Mucosa of descending colon (tissue), 3 donors: ENCODE measurements around the gene NAP1L1. TPM values are rescaled to one million over a fixed set of nuclear protein-coding genes. Genes with fewer than 3 reads are reported as not detected.

Experiments used
- ATAC-seq: fragments of 200-7000 bp; cut with Tn5 transposase; one replicate; pipeline ENCODE4 v1.9.1; 2020; ENCODE audit warnings: mild to moderate bottlenecking, moderate library complexity
- DNase-seq, 3 donors: peaks; one replicate each; pipeline ENCODE4 v3.0.0-alpha.2; 2020
- H3K36me3 ChIP-seq: fragments of 200-600 bp; one replicate; pipeline ENCODE4 v1.8.0; 2021; ENCODE audit warnings: low read depth, mild to moderate bottlenecking
- H3K4me1 ChIP-seq: fragments of 200-600 bp; one replicate; pipeline ENCODE4 v1.8.0; 2021; ENCODE audit warnings: low read depth, mild to moderate bottlenecking
- H3K4me3 ChIP-seq: fragments of 200-600 bp; one replicate; pipeline ENCODE4 v1.8.0; 2021; ENCODE audit warnings: mild to moderate bottlenecking
- H3K9me3 ChIP-seq: fragments of 200-600 bp; one replicate; pipeline ENCODE4 v1.8.0; 2021; ENCODE audit warnings: mild to moderate bottlenecking
- intact Hi-C, 2 donors: fragments of 100-400 bp; cut with DNase I in 1 of 2; cut with micrococcal nuclease in 1 of 2; formaldehyde crosslinking; loops; one replicate each; pipeline versions ENCODE4 v1.11.0 to v1.11.1; 2022; cut with DNase I, micrococcal nuclease
- total RNA-seq, 3 donors: library from RNA; stranded (reverse); fragmentation: NEBNext Ultra II Directional in 2 of 3; extraction: Animal tissue kit (Norgen Biotek cat#: 25700) in 2 of 3; gene quantifications; one replicate each; pipeline versions ENCODE4 v1.2.1 to v1.2.4, GENCODE V29; 2021 to 2023
- TF ChIP-seq, protein P1 (sequence below): fragments of 200-600 bp; IDR thresholded peaks from one replicate; pipeline ENCODE4 v1.8.0; 2022; ENCODE audit warnings: antibody characterized with exemption, mild to moderate bottlenecking
- donor health status: DM: no; HTN: no; CAD: no; lungs with moderate emphysema.
- donor health status: DM: no; HTN: no; CAD: no.
- donor health status: DM: no; HTN: yes; CAD: no.

NAP1L1 gene
- total RNA-seq, 3 donors from 2014 or later = 81.4 to 310 (median 142) TPM

- intact Hi-C loops = no loop called here
- no peaks in the 10 kb centered on the region for H3K9me3 ChIP-seq
- H3K4me3 ChIP-seq = no peak overlapping the region
- no peaks in the 10 kb centered on the region for H3K4me1 ChIP-seq
- TF ChIP-seq, protein P1, sequence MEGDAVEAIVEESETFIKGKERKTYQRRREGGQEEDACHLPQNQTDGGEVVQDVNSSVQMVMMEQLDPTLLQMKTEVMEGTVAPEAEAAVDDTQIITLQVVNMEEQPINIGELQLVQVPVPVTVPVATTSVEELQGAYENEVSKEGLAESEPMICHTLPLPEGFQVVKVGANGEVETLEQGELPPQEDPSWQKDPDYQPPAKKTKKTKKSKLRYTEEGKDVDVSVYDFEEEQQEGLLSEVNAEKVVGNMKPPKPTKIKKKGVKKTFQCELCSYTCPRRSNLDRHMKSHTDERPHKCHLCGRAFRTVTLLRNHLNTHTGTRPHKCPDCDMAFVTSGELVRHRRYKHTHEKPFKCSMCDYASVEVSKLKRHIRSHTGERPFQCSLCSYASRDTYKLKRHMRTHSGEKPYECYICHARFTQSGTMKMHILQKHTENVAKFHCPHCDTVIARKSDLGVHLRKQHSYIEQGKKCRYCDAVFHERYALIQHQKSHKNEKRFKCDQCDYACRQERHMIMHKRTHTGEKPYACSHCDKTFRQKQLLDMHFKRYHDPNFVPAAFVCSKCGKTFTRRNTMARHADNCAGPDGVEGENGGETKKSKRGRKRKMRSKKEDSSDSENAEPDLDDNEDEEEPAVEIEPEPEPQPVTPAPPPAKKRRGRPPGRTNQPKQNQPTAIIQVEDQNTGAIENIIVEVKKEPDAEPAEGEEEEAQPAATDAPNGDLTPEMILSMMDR = no peak
- ATAC-seq (peak; percentile 61), DNase-seq (no peak)
- H3K36me3 ChIP-seq = no peaks in the 10 kb centered on the region
These were observed 37.4 kb downstream of the NAP1L1 start for GRCh38 chr12:76047060-76047459.

DNA sequence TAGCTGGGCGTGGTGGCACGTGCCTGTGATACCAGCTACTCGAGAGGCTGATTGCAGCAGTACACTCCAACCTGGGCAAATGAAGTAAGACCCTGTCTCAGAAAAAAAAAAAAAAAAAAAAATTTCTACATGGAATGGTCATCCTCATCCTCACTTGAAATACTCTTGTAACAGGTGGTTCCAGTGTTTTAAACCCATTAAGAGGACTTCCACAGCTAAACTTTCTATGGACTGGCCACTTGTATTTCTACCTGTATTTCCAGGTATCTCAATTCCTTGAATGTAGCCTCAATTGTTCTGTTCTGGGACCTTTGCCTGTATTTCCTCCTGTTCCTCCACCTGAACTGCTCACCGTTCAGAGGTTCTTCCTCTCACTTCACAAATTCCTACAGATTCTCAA, 41.1 kb downstream of the NAP1L1 start:
- no peak overlapping the region for H3K4me3 ChIP-seq
- no peaks in the 10 kb centered on the region for H3K9me3 ChIP-seq
- no peak for DNase-seq
- TF ChIP-seq, protein P1 = no peak
- no peaks in the 10 kb centered on the region for H3K36me3 ChIP-seq
- no peaks in the 10 kb centered on the region for H3K4me1 ChIP-seq
- intact Hi-C loops = no loop called here
- ATAC-seq = no peak

- Histone ChIP-seq H3K9me3 (no peaks in the 10 kb centered on the region), H3K36me3 (no peaks in the 10 kb centered on the region), H3K4me1 (peaks cover 2% of the 10 kb centered on the region), H3K4me3 (no peak overlapping the region)
- TF ChIP-seq, protein P1 = no peak
- no peak for DNase-seq
- ATAC-seq = no peak
- intact Hi-C loops = no loop called here
These were observed 42.3 kb downstream of the NAP1L1 start for GRCh38 chr12:76042147-76042546.

- ATAC-seq (no peak), DNase-seq (no peak)
- H3K9me3 ChIP-seq = no peaks in the 10 kb centered on the region
- peaks cover 6% of the 10 kb centered on the region for H3K4me1 ChIP-seq
- intact Hi-C loops = no loop called here
- no peak overlapping the region for H3K4me3 ChIP-seq
- TF ChIP-seq, protein P1 = no peak
- H3K36me3 ChIP-seq = no peaks in the 10 kb centered on the region
These were observed 43.1 kb downstream of the NAP1L1 start for GRCh38 chr12:76041406-76041805.

- TF ChIP-seq, protein P1 = no peak
- DNase-seq (no peak), ATAC-seq (no peak)
- Histone ChIP-seq H3K4me3 (no peak overlapping the region), H3K4me1 (peaks cover 6% of the 10 kb centered on the region), H3K36me3 (no peaks in the 10 kb centered on the region), H3K9me3 (no peaks in the 10 kb centered on the region)
- intact Hi-C loops = no loop called here
These were observed 44.0 kb downstream of the NAP1L1 start for GRCh38 chr12:76040461-76040860.

DNA sequence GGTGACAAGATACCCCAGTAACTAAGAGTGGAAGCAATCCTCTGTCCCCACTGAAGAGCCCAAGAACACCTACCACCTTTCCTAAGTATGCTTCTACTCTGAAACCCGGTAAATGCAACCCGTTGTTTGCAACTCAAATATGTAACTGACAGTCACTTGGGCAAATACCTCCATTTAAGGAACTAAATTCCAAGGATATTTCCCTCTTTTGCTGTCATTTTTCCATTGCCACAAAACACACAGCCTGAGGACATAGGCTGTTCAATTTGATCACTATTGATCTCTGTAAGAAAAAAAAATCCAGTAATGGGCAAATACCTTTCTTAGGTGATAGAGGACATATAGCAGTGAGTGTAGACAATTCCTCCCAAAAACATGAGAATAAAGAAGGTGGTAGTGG, 46.3 kb downstream of the NAP1L1 start:
- Histone ChIP-seq H3K4me1 (peaks cover 6% of the 10 kb centered on the region), H3K36me3 (no peaks in the 10 kb centered on the region), H3K9me3 (no peaks in the 10 kb centered on the region), H3K4me3 (no peak overlapping the region)
- ATAC-seq (no peak), DNase-seq (no peak)
- TF ChIP-seq, protein P1 = no peak
- intact Hi-C loops = loop anchor here (5.0 to 10.0 kb wide), 2 partner anchors 511 to 513 kb away; no protein-coding TSS in a partner anchor
